ENCODE data around the gene CHID1. TPM values are rescaled to one million over a fixed set of nuclear protein-coding genes. Genes with fewer than 3 reads are reported as not detected.

CHID1 gene
- total and polyA plus RNA-seq, 9 of the 15 experiments (the other 6 are each of a cell fraction or from before 2014, with no cell fraction given) = 15.1 to 108 (median 39.8) TPM

DNA sequence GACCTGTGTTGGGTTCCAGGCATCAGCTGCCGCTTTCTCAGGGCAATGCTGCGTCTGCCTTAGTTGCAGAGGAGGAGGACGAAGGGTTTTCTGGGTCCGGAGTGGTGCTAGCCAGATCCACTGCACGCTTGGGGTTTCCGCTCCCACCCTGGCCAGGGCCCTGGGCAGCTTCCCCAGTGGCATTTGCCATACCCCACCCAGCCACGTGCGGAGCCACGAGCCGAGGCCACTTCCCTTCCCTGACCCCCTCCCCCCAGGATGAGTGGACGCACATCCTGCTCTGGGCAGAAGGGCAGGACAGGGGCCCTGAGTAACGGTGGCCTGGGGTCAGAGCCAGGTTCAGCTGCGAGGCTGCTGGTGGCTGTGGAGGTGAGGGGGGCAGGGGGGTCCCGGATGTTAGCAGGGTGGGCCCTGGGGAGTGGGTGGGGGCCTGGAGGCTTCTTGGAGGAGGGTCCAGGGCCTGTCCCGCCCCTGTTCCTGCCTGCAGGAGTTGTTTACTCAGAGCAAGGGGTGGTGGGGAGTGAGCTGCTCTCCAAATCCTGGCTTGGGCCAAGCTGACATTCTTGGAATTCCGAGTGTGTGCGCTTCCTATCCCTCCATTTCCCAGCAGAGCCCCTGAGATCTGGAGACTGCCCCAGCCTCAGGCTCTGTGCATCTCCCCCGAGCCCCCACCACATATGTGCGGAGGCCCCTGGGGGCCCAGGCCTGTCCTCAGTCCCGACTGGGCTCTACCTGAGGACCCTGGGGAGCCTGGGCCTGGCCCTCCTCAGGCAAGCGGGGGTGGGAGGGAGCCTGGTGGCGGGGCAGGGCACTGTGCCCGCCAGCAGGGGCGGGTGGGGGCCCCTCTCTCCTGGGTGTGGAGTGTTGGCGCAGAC is 66.6 kb downstream of the CHID1 start:
- intact Hi-C loops (cut with micrococcal nuclease) (loop anchor here (2.0 to 10.0 kb wide), 2 partner anchors 35 to 71 kb away; partner anchors contain the start of genes CHID1 and RPLP2), in situ Hi-C loops (cut with MboI) (no loop called here)
- Histone ChIP-seq H3K27me3 (ENCODE audit: control insufficient read depth in 2 of 2, insufficient read depth in 2 of 2, low read length in 2 of 2) (no peaks in the 10 kb centered on the region), H3K27ac (ENCODE audit: extremely low read depth, low read depth, low read length) (peak overlapping the region; percentile 98; the same call in 2 of the 3 replicates), H3K9me3 (replicated peaks; ENCODE audit: control insufficient read depth, insufficient read depth, low read depth, low read length) (no peaks in the 10 kb centered on the region), H3K36me3 (ENCODE audit: control insufficient read depth, insufficient read depth, low read length) (peaks cover 23% of the 10 kb centered on the region; the same call in 1 of the 3 replicates), H3K79me2 (ENCODE audit: control insufficient read depth, insufficient read depth, low read length) (peaks cover 46% of the 10 kb centered on the region), H3K9ac (ENCODE audit: insufficient read depth in 1 of 2, low read depth in 2 of 2, low read length in 2 of 2) (peak overlapping the region; percentile 91 to 93; a peak in 3 of 4 replicates), H3K4me3 (peak overlapping the region; percentile 98), H3K4me1 (replicated peaks in 1 of 2; ENCODE audit: control insufficient read depth in 2 of 2, insufficient read depth in 2 of 2, low read length in 2 of 2) (peaks cover 27 to 83% of the 10 kb centered on the region in 2 experiments), H2AFZ (ENCODE audit: low read depth, low read length) (no peak overlapping the region), H3K4me2 (ENCODE audit: insufficient read depth, low read length) (peak overlapping the region; percentile 60), H4K20me1 (replicated peaks; ENCODE audit: control insufficient read depth, insufficient read depth, low read length) (no peaks in the 10 kb centered on the region; the same call in 1 of the 2 replicates), H3K9me1 (ENCODE audit: control insufficient read depth, insufficient read depth, low read length) (peaks cover 4% of the 10 kb centered on the region)
- 35% methylated on average over 17 of the region's 25 CpGs for WGBS (ENCODE audit: insufficient coverage, low coverage, missing lambda C conversion rate)
- BruUV-seq (replicated peaks) = TSS peak; percentile 36
- ChIA-PET POLR2A (interaction anchor here (0.7 to 5.2 kb wide), 5 partner anchors 11 to 166 kb away, joined by 3 to 36 read pairs (median 4); partner anchors contain the start of gene PNPLA2), CTCF (ENCODE audit: low intra/inter-chr PET ratio) (no interaction called here)
- DNase-seq (ENCODE audit: extremely low read depth in 1 of 4, low spot score in 3 of 4) (peak; percentile 49 to 68 (median 58)), ATAC-seq (no peak), FAIRE-seq (no peak)
- TF ChIP-seq RFX5 (IDR thresholded peaks at IDR 0.05; ENCODE audit: low read depth, low read length) = no peak
- TF ChIP-seq, protein P1, sequence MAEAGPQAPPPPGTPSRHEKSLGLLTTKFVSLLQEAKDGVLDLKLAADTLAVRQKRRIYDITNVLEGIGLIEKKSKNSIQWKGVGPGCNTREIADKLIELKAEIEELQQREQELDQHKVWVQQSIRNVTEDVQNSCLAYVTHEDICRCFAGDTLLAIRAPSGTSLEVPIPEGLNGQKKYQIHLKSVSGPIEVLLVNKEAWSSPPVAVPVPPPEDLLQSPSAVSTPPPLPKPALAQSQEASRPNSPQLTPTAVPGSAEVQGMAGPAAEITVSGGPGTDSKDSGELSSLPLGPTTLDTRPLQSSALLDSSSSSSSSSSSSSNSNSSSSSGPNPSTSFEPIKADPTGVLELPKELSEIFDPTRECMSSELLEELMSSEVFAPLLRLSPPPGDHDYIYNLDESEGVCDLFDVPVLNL (CRISPR knock-in tag; IDR thresholded peaks at IDR 0.05; ENCODE audit: low read depth) = no peak
- no peak for TF ChIP-seq NFE2L1 (tag; IDR thresholded peaks at IDR 0.05; ENCODE audit: borderline replicate concordance, low read depth)
- TF ChIP-seq, protein P2, sequence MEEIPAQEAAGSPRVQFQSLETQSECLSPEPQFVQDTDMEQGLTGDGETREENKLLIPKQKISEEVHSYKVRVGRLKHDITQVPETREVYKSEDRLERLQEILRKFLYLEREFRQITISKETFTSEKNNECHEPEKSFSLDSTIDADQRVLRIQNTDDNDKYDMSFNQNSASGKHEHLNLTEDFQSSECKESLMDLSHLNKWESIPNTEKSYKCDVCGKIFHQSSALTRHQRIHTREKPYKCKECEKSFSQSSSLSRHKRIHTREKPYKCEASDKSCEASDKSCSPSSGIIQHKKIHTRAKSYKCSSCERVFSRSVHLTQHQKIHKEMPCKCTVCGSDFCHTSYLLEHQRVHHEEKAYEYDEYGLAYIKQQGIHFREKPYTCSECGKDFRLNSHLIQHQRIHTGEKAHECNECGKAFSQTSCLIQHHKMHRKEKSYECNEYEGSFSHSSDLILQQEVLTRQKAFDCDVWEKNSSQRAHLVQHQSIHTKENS (CRISPR knock-in tag; IDR thresholded peaks at IDR 0.05) = no peak
- TF ChIP-seq, protein P3, sequence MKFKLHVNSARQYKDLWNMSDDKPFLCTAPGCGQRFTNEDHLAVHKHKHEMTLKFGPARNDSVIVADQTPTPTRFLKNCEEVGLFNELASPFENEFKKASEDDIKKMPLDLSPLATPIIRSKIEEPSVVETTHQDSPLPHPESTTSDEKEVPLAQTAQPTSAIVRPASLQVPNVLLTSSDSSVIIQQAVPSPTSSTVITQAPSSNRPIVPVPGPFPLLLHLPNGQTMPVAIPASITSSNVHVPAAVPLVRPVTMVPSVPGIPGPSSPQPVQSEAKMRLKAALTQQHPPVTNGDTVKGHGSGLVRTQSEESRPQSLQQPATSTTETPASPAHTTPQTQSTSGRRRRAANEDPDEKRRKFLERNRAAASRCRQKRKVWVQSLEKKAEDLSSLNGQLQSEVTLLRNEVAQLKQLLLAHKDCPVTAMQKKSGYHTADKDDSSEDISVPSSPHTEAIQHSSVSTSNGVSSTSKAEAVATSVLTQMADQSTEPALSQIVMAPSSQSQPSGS (CRISPR knock-in tag; IDR thresholded peaks at IDR 0.05) = no peak
- TF ChIP-seq ELF2 (CRISPR knock-in tag; IDR thresholded peaks at IDR 0.05) = no peak
- no peak for TF ChIP-seq ASH1L (IDR thresholded peaks at IDR 0.05; ENCODE audit: borderline replicate concordance, low read depth, partially characterized antibody)
- TF ChIP-seq STAG1 (CRISPR knock-in tag; IDR thresholded peaks at IDR 0.05; ENCODE audit: borderline replicate concordance) = no peak
- no peak for TF ChIP-seq FIP1L1 (IDR thresholded peaks at IDR 0.05; ENCODE audit: low read depth, low read length, poor library complexity, severe bottlenecking)
- TF ChIP-seq EGR1 (conservative IDR thresholded peaks at IDR 0.05) = no peak
- TF ChIP-seq C11orf30 (IDR thresholded peaks at IDR 0.05; ENCODE audit: low read depth) = no peak
- no peak for TF ChIP-seq TAF7 (tag; IDR thresholded peaks at IDR 0.05)
- TF ChIP-seq, protein P4, sequence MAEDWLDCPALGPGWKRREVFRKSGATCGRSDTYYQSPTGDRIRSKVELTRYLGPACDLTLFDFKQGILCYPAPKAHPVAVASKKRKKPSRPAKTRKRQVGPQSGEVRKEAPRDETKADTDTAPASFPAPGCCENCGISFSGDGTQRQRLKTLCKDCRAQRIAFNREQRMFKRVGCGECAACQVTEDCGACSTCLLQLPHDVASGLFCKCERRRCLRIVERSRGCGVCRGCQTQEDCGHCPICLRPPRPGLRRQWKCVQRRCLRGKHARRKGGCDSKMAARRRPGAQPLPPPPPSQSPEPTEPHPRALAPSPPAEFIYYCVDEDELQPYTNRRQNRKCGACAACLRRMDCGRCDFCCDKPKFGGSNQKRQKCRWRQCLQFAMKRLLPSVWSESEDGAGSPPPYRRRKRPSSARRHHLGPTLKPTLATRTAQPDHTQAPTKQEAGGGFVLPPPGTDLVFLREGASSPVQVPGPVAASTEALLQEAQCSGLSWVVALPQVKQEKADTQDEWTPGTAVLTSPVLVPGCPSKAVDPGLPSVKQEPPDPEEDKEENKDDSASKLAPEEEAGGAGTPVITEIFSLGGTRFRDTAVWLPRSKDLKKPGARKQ (CRISPR knock-in tag; IDR thresholded peaks at IDR 0.05) = no peak
